Neural progenitor cell (in vitro differentiated cells): ENCODE data around the gene GLRA1. TPM values are rescaled to one million over a fixed set of nuclear protein-coding genes. Genes with fewer than 3 reads are reported as not detected.
"Not testable (repeated sequence)": the region's sequence is repeated elsewhere in the genome, so short reads cannot be mapped to it uniquely, and the experiment has no call there.

Experiments used
- DNase-seq: peaks from one replicate; pipeline ENCODE4 v3.0.0-alpha.2; 2016; ENCODE audit warnings: low spot score
- H2AFZ ChIP-seq: fragments of 200-600 bp; sonication (generic); replicated peaks from 2 replicates; pipeline ENCODE4 v1.6.1; 2016; ENCODE audit warnings: antibody characterized with exemption
- H3F3A ChIP-seq: fragments of 200-600 bp; sonication (generic); 2 replicates; pipeline ENCODE4 v1.6.1; 2016; ENCODE audit warnings: antibody characterized with exemption, low read depth
- H3K27ac ChIP-seq: fragments of 200-600 bp; sonication (generic); 2 replicates; pipeline ENCODE4 v1.5.1; 2016; ENCODE audit warnings: mild to moderate bottlenecking
- H3K27me3 ChIP-seq: fragments of 200-600 bp; sonication (generic); 2 replicates; pipeline ENCODE4 v1.6.1; 2016; ENCODE audit warnings: mild to moderate bottlenecking, moderate library complexity
- H3K36me3 ChIP-seq: fragments of 200-600 bp; sonication (generic); 2 replicates; pipeline ENCODE4 v1.5.1; 2016
- H3K4me1 ChIP-seq: fragments of 200-600 bp; sonication (generic); 2 replicates; pipeline ENCODE4 v1.6.1; 2016; ENCODE audit warnings: mixed run types
- H3K4me2 ChIP-seq: fragments of 200-600 bp; sonication (generic); 2 replicates; pipeline ENCODE4 v1.6.1; 2016
- H3K4me3 ChIP-seq: fragments of 200-600 bp; sonication (generic); 2 replicates; pipeline ENCODE4 v1.5.1; 2016
- H3K79me2 ChIP-seq: fragments of 200-600 bp; sonication (generic); 2 replicates; pipeline ENCODE4 v1.6.1; 2016; ENCODE audit warnings: low read depth
- H3K9ac ChIP-seq: fragments of 200-600 bp; sonication (generic); 2 replicates; pipeline ENCODE4 v1.6.1; 2016
- H3K9me3 ChIP-seq: fragments of 200-600 bp; sonication (generic); 2 replicates; pipeline ENCODE4 v1.5.1; 2016; ENCODE audit warnings: low read depth
- H4K20me1 ChIP-seq: fragments of 200-600 bp; sonication (generic); 2 replicates; pipeline ENCODE4 v1.6.1; 2016; ENCODE audit warnings: low read depth
- H3K27ac Mint-ChIP-seq: 3 replicates; pipeline ENCODE4 v1.8.0; 2021; ENCODE audit warnings: mixed read lengths
- H3K27me3 Mint-ChIP-seq: 2 replicates; pipeline ENCODE4 v1.8.0; 2022; ENCODE audit warnings: low read depth, mild to moderate bottlenecking, inconsistent platforms, moderate library complexity, mixed read lengths; ENCODE audit not compliant: insufficient read depth
- H3K36me3 Mint-ChIP-seq: 3 replicates; pipeline ENCODE4 v1.8.0; 2021; ENCODE audit warnings: mixed read lengths
- H3K4me1 Mint-ChIP-seq: 3 replicates; pipeline ENCODE4 v1.8.0; 2021; ENCODE audit warnings: mixed read lengths
- H3K4me3 Mint-ChIP-seq: 3 replicates; pipeline ENCODE4 v1.8.0; 2021; ENCODE audit warnings: mild to moderate bottlenecking, moderate library complexity, mixed read lengths
- H3K9me3 Mint-ChIP-seq: 3 replicates; pipeline ENCODE4 v1.8.0; 2020; ENCODE audit warnings: mixed read lengths
- EZH2 ChIP-seq: fragments of 200-600 bp; sonication (generic); IDR thresholded peaks from 2 replicates; pipeline ENCODE4 v1.6.1; 2017; ENCODE audit warnings: antibody characterized with exemption, mild to moderate bottlenecking, moderate library complexity
- EZH2phosphoT487 ChIP-seq: fragments of 200-600 bp; sonication (generic); IDR thresholded peaks from 2 replicates; pipeline ENCODE4 v1.6.1; 2017; ENCODE audit warnings: antibody characterized with exemption
- total RNA-seq: library from RNA; depleted of rRNA; stranded (reverse); fragments of >200 nt; gene quantifications from 2 replicates; pipeline ENCODE4 v1.2.3, GENCODE V29; 2015; ENCODE audit warnings: low replicate concordance
- TF ChIP-seq, protein P1 (sequence below): fragments of 200-600 bp; sonication (generic); IDR thresholded peaks from 2 replicates; pipeline ENCODE4 v1.5.1; 2017; ENCODE audit warnings: antibody characterized with exemption, mild to moderate bottlenecking

The GLRA1 gene
- total RNA-seq, 1 donor from 2014 or later = not detected

DNA sequence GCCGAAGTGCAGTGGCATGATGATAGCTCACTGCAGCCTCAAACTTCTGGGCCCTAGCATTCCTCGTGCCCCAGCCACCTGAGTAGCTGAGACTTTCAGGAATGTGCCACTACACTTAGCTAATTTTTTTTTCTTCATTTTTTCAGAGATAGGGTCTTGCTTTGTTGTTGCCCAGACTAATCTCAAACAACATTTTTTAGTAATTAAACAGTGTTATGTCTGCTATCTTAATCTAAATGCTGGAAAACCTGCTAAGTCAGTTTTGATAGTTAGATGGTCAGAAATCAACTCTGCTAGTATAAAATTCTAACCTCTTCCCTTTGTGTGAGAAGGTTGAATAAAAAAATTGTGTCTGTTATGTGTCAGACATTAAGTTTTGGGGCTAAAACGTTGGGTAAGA is 140.5 kb downstream of the GLRA1 start:
- H3K4me2 ChIP-seq = no peak overlapping the region
- DNase-seq = no peak
- no peaks in the 10 kb centered on the region for H3K4me1 ChIP-seq
- H3K9me3 Mint-ChIP-seq = peaks cover 5% of the 10 kb centered on the region
- no peak for TF ChIP-seq EZH2phosphoT487
- TF ChIP-seq EZH2 = no peak
- TF ChIP-seq, protein P1, sequence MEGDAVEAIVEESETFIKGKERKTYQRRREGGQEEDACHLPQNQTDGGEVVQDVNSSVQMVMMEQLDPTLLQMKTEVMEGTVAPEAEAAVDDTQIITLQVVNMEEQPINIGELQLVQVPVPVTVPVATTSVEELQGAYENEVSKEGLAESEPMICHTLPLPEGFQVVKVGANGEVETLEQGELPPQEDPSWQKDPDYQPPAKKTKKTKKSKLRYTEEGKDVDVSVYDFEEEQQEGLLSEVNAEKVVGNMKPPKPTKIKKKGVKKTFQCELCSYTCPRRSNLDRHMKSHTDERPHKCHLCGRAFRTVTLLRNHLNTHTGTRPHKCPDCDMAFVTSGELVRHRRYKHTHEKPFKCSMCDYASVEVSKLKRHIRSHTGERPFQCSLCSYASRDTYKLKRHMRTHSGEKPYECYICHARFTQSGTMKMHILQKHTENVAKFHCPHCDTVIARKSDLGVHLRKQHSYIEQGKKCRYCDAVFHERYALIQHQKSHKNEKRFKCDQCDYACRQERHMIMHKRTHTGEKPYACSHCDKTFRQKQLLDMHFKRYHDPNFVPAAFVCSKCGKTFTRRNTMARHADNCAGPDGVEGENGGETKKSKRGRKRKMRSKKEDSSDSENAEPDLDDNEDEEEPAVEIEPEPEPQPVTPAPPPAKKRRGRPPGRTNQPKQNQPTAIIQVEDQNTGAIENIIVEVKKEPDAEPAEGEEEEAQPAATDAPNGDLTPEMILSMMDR = no peak
- no peaks in the 10 kb centered on the region for H3F3A ChIP-seq
- H3K27me3 ChIP-seq = no peaks in the 10 kb centered on the region
- H3K27ac Mint-ChIP-seq = no peak overlapping the region
- H3K36me3 ChIP-seq = peaks cover 5% of the 10 kb centered on the region
- no peak overlapping the region for H3K27ac ChIP-seq
- no peak overlapping the region for H3K4me3 Mint-ChIP-seq
- H3K4me1 Mint-ChIP-seq = peaks cover 16% of the 10 kb centered on the region
- H3K4me3 ChIP-seq = no peak overlapping the region
- H4K20me1 ChIP-seq = peaks cover 100% of the 10 kb centered on the region
- H2AFZ ChIP-seq = no peak overlapping the region
- peaks cover 99% of the 10 kb centered on the region for H3K79me2 ChIP-seq
- no peaks in the 10 kb centered on the region for H3K9me3 ChIP-seq
- peaks cover 2% of the 10 kb centered on the region for H3K27me3 Mint-ChIP-seq
- H3K36me3 Mint-ChIP-seq = peaks cover 31% of the 10 kb centered on the region
- H3K9ac ChIP-seq = no peak overlapping the region

DNA sequence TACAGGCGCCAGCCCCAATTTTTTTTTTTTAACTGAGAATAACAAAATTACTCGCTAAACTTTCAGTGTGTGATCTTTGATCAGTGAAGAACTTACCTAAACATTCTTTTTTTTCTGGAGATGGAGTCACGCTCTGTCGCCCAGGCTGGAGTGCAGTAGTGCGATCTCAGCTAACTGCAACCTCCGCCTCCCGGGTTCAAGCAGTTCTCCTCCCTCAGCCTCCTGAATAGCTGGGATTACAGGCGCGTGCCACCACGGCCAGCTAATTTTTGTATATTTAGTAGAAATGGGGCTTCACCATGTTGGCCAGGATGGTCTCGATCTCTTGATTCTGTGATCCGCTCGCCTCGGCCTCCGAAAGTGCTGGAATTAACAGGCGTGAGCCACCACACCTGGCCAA is 141.0 kb downstream of the GLRA1 start:
- not testable (repeated sequence) for H3K4me1 ChIP-seq, H3K9ac ChIP-seq, H3K4me3 Mint-ChIP-seq, H3K36me3 ChIP-seq, H2AFZ ChIP-seq, H3K27ac Mint-ChIP-seq, H3K27me3 ChIP-seq, H3K4me2 ChIP-seq, H3K27me3 Mint-ChIP-seq, H3K9me3 Mint-ChIP-seq, DNase-seq, H3K9me3 ChIP-seq, H3K27ac ChIP-seq, H3F3A ChIP-seq, H3K4me3 ChIP-seq
- Histone ChIP-seq H3K79me2 (peaks cover 99% of the 10 kb centered on the region), H4K20me1 (peaks cover 100% of the 10 kb centered on the region)
- Mint-ChIP-seq H3K4me1 (peaks cover 16% of the 10 kb centered on the region), H3K36me3 (peaks cover 33% of the 10 kb centered on the region)

DNA sequence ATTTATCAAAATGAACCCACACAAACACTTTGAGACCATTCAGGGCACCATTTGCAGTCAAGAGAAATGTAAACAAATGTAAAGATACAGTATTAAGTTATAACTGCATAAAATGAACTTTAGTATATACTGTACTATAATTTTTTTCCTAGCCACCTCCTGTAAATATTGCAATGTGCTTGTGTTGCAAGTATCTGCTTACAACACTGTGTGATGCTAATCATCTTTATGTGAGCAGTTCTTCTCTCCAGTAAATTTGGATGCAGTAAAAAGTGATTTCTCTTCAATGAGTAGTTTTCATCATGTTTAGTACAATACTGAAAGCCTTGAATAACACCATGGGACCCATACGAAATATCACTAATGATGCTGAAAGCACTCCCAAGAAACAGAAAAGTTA is 143.4 kb downstream of the GLRA1 start:
- no peak overlapping the region for H3K27ac Mint-ChIP-seq

DNA sequence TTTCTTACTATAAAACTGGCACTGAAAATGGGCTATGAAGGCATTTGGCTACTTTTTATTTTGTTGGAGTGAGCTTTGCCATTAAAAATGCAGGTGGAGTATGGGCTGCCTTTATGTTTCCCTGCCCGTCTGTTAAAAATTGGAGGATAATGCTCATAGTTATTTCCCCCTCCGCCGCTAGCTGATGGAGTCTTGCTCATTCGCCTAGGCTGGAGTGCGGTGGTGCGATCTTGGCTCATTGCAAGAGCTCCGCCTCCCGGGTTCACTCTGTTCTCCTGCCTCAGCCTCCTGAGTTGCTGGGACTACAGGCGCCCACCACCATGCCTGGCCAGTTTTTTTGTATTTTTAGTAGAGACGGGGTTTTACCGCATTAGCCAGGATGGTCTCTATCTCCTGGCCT is 144.3 kb downstream of the GLRA1 start:
- H2AFZ ChIP-seq = no peak overlapping the region
- TF ChIP-seq EZH2phosphoT487 = no peak
- TF ChIP-seq, protein P1 = no peak
- no peak for TF ChIP-seq EZH2
- H3K27ac ChIP-seq = no peak overlapping the region
- peaks cover 10% of the 10 kb centered on the region for H3K4me1 ChIP-seq
- no peaks in the 10 kb centered on the region for H3K9me3 ChIP-seq
- DNase-seq = no peak
- peaks cover 100% of the 10 kb centered on the region for H3K79me2 ChIP-seq
- peaks cover 31% of the 10 kb centered on the region for H3K9me3 Mint-ChIP-seq
- no peak overlapping the region for H3K9ac ChIP-seq
- peaks cover 100% of the 10 kb centered on the region for H4K20me1 ChIP-seq
- H3K4me1 Mint-ChIP-seq = peaks cover 22% of the 10 kb centered on the region
- H3K4me3 ChIP-seq = no peak overlapping the region
- peaks cover 51% of the 10 kb centered on the region for H3K36me3 Mint-ChIP-seq
- peaks cover 3% of the 10 kb centered on the region for H3K27me3 Mint-ChIP-seq
- no peaks in the 10 kb centered on the region for H3K27me3 ChIP-seq
- H3K4me3 Mint-ChIP-seq = no peak overlapping the region
- H3K36me3 ChIP-seq = no peaks in the 10 kb centered on the region
- no peak overlapping the region for H3K27ac Mint-ChIP-seq
- H3F3A ChIP-seq = no peaks in the 10 kb centered on the region
- H3K4me2 ChIP-seq = no peak overlapping the region

More for the DNA sequence above, 143.4 kb downstream of the GLRA1 start:
- Mint-ChIP-seq H3K4me3 (no peak overlapping the region), H3K4me1 (peaks cover 16% of the 10 kb centered on the region), H3K36me3 (peaks cover 45% of the 10 kb centered on the region), H3K27me3 (peaks cover 3% of the 10 kb centered on the region), H3K9me3 (peaks cover 25% of the 10 kb centered on the region)
- TF ChIP-seq, protein P1 = no peak
- TF ChIP-seq EZH2 (no peak), EZH2phosphoT487 (no peak)
- no peak for DNase-seq
- peaks cover 100% of the 10 kb centered on the region for H4K20me1 ChIP-seq
- no peaks in the 10 kb centered on the region for H3K27me3 ChIP-seq
- no peak overlapping the region for H3K27ac ChIP-seq
- no peak overlapping the region for H3K4me2 ChIP-seq
- H3K79me2 ChIP-seq = peaks cover 100% of the 10 kb centered on the region
- no peak overlapping the region for H2AFZ ChIP-seq
- no peak overlapping the region for H3K4me3 ChIP-seq
- no peaks in the 10 kb centered on the region for H3F3A ChIP-seq
- no peaks in the 10 kb centered on the region for H3K9me3 ChIP-seq
- peaks cover 5% of the 10 kb centered on the region for H3K36me3 ChIP-seq
- no peak overlapping the region for H3K9ac ChIP-seq
- H3K4me1 ChIP-seq = peaks cover 1% of the 10 kb centered on the region
